Heart left ventricle (tissue), 16 donors: ENCODE results near the gene IKBIP. TPM values are rescaled to one million over a fixed set of nuclear protein-coding genes. Genes with fewer than 3 reads are reported as not detected.
"Not testable (repeated sequence)": the region's sequence is repeated elsewhere in the genome, so short reads cannot be mapped to it uniquely, and the experiment has no call there.

Experiments used
- ATAC-seq, 4 donors: fragments of 200-7000 bp; cut with Tn5 transposase; one replicate each; pipeline ENCODE4 v1.9.1; 2020 to 2022; ENCODE audit warnings: moderate library complexity in 4 of 4, mild to moderate bottlenecking in 3 of 4, moderate number of reproducible peaks in 1 of 4
- DNase-seq, 5 donors: peaks; one replicate each; pipeline ENCODE4 v3.0.0-alpha.2; 2020
- H3K27ac ChIP-seq, 12 donors: fragments of 200-600 bp; sonication (generic) in 4 of 12; one replicate each; pipeline versions ENCODE4 v1.5.0 to v1.8.0; 2016 to 2022; ENCODE audit warnings: mild to moderate bottlenecking in 2 of 12
- H3K27me3 ChIP-seq, 9 donors: fragments of 200-600 bp; sonication (generic) in 2 of 9; one replicate each; pipeline versions ENCODE4 v1.5.1 to v1.8.0; 2016 to 2022; ENCODE audit warnings: mild to moderate bottlenecking in 3 of 9
- H3K36me3 ChIP-seq, 9 donors: fragments of 200-600 bp; sonication (generic) in 2 of 9; one replicate each; pipeline versions ENCODE4 v1.5.0 to v1.8.0; 2018 to 2022; ENCODE audit warnings: mild to moderate bottlenecking in 2 of 9
- H3K4me1 ChIP-seq, 12 donors: fragments of 200-600 bp; sonication (generic) in 4 of 12; one replicate each; pipeline versions ENCODE4 v1.5.0 to v1.8.0; 2016 to 2022; ENCODE audit warnings: mild to moderate bottlenecking in 3 of 12
- H3K4me3 ChIP-seq, 12 donors: fragments of 200-600 bp; sonication (generic) in 4 of 12; one replicate each; pipeline versions ENCODE4 v1.5.0 to v1.8.0; 2017 to 2022; ENCODE audit warnings: mild to moderate bottlenecking in 9 of 12, moderate library complexity in 4 of 12
- H3K9me3 ChIP-seq, 12 donors: fragments of 200-600 bp; sonication (generic) in 4 of 12; one replicate each; pipeline versions ENCODE4 v1.5.0 to v1.8.0; 2016 to 2022; ENCODE audit warnings: mild to moderate bottlenecking in 1 of 12
- CTCF ChIP-seq, 12 donors: fragments of 200-600 bp; sonication (generic) in 4 of 12; IDR thresholded peaks; one replicate each; pipeline versions ENCODE4 v1.5.0 to v1.8.0; 2018 to 2022; ENCODE audit warnings: antibody characterized with exemption in 12 of 12, mild to moderate bottlenecking in 5 of 12
- POLR2A ChIP-seq, 2 donors: fragments of 450-650 bp; IDR thresholded peaks; one replicate each; pipeline ENCODE4 v1.6.1; 2017; ENCODE audit warnings: antibody characterized with exemption in 2 of 2, mild to moderate bottlenecking in 2 of 2, moderate library complexity in 2 of 2
- WGBS, 4 donors: extraction: QIAGEN DNeasy Blood & Tissue Kit in 2 of 4; methylation state at CpG; one replicate each; pipeline versions ENCODE4 v1.1.5 to v1.1.7; 2013 to 2018; 5-methylcytosine and 5-hydroxymethylcytosine counted together
- intact Hi-C, 10 donors: fragments of 100-400 bp; cut with DNase I; formaldehyde crosslinking; loops; one replicate each; pipeline versions ENCODE4 v1.11.1 to v1.14.2; 2022
- polyA plus RNA-seq, 2 donors: library from polyadenylated mRNA; stranded (reverse); fragments of 200-250 nt; gene quantifications; one replicate each; pipeline ENCODE4 v1.2.3, GENCODE V29; 2013
- total RNA-seq, 9 donors: library from RNA; depleted of rRNA in 2 of 9; stranded (reverse); fragments of >200 nt in 2 of 9; fragmentation: NEBNext Ultra II Directional in 3 of 9; extraction: Animal tissue kit (Norgen Biotek cat#: 25700) in 3 of 9; gene quantifications; one replicate each; pipeline versions ENCODE4 v1.1.0 to v1.2.4, GENCODE V29; 2016 to 2023
- donor health status: ischemic (EF 13 %, LVEDD 7.1; RV severe dilation, severe dysfunction).
- donor health status: healthy with polysubstance abuse.
- donor health status: DM: no; HTN: yes; CAD: no.
- donor health status: DM: no; HTN: no; CAD: no.
- donor health status: ischemic (EF 25% LVEDD 6.9; RV normal size, moderate dysfunction).
- donor health status: ischemic (EF 25% LVEDD 5.7; RV mildly dilated, moderate dysfunction).
- donor health status: healthy.
- donor health status: DM: yes; HTN: yes; CAD: no.
- donor health status: ischemic (EF 35%, LVEDD 5.7; RV mildly dilated, moderate dysfunction).
- donor health status: nonischemic (EF 11% LVEDD 7.7; RV severe dilation, severe dysfunction).
- donor health status: DM: yes; HTN: yes; CAD: no.
- donor health status: PGD.
- donor health status: ischemic (EF 29% LVEDD 5.4; RV normal size, mild dysfunction).
- donor health status: nonischemic (EF 23%, LVEDD 6.1; RV moderate dilation, normal function).

Gene IKBIP
- total and polyA plus RNA-seq, 11 donors = 3.6 to 16.5 (median 5.2) TPM

DNA sequence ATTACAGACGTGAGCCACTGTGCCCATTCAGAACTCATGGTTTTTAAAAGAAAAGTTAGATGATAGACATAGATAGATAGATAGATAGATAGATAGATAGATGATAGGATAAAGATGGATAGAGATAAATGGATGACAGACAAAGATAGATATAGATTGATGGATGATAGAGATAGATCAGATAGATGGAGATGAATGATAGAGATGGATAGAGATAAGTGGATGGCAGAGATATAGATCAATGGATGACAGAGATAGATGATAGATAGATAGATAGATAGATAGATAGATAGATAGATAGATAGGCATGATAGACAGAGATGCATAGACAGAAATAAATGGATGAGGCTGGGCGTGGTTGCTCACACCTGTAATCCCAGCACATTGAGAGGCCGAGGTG is 64.8 kb downstream of the IKBIP start:
- TF ChIP-seq CTCF (IDR thresholded peaks at IDR 0.05) (no peak), POLR2A (IDR thresholded peaks at IDR 0.05) (no peak)
- intact Hi-C loops = no loop called here
- H3K27ac ChIP-seq = no peak overlapping the region
- no peaks in the 10 kb centered on the region for H3K27me3 ChIP-seq
- WGBS, 4 donors = 91 to 97% (median 94%) methylated on average over 3 of the region's 3 CpGs
- ATAC-seq (no peak), DNase-seq (no peak)
- H3K36me3 ChIP-seq = no peaks in the 10 kb centered on the region
- no peak overlapping the region for H3K4me3 ChIP-seq
- H3K4me1 ChIP-seq = no peaks in the 10 kb centered on the region
- H3K9me3 ChIP-seq = no peaks in the 10 kb centered on the region

- H3K36me3 ChIP-seq = no peaks in the 10 kb centered on the region
- DNase-seq (no peak), ATAC-seq (no peak)
- H3K27ac ChIP-seq = no peak overlapping the region
- intact Hi-C loops = no loop called here
- no peak overlapping the region for H3K4me3 ChIP-seq
- TF ChIP-seq POLR2A (IDR thresholded peaks at IDR 0.05) (no peak), CTCF (IDR thresholded peaks at IDR 0.05) (no peak)
- no peaks in the 10 kb centered on the region for H3K27me3 ChIP-seq
- WGBS, 4 donors = 85 to 87% (median 86%) methylated on average over 5 of the region's 5 CpGs
- H3K9me3 ChIP-seq = no peaks in the 10 kb centered on the region
- no peaks in the 10 kb centered on the region for H3K4me1 ChIP-seq
Observed at GRCh38 chr12:98579347-98579746, 65.2 kb downstream of the IKBIP start.

- H3K4me3 ChIP-seq = no peak overlapping the region
- H3K27me3 ChIP-seq = no peaks in the 10 kb centered on the region
- H3K9me3 ChIP-seq = no peaks in the 10 kb centered on the region
- TF ChIP-seq CTCF (IDR thresholded peaks at IDR 0.05) (no peak), POLR2A (IDR thresholded peaks at IDR 0.05) (no peak)
- peaks cover 0 to 3% (median 0%) of the 10 kb centered on the region in 12 donors for H3K4me1 ChIP-seq
- no peak for ATAC-seq
- intact Hi-C loops = no loop called here
- H3K36me3 ChIP-seq = no peaks in the 10 kb centered on the region
- WGBS, 4 donors = 78 to 94% (median 90%) methylated on average over 2 of the region's 2 CpGs
- no peak for DNase-seq
- no peak overlapping the region for H3K27ac ChIP-seq
Observed at GRCh38 chr12:98578821-98579220, 65.8 kb downstream of the IKBIP start.

DNA sequence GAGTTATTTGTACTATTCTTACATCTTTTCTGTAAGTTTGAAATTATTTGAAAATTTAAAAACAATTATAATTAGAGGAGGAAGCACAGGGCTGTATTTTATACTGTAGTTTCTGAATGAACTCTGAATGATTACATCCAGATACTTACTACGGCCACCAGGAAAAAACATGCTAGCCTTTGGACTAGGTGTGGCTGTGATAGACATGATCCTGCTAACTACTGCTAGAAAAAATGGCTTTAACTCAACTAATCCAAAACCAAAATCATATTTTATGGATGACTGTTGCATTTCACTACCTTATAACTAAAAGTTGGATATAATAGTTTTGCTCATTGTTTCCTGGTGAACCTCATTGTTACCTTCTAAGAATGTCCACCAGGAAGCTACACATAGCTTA is 66.2 kb downstream of the IKBIP start:
- TF ChIP-seq POLR2A (IDR thresholded peaks at IDR 0.05) = no peak
- no peak for TF ChIP-seq CTCF (IDR thresholded peaks at IDR 0.05)
- 87 to 92% (median 89%) methylated on average over 1 of the region's 1 CpG for WGBS, 4 donors
- H3K4me3 ChIP-seq = no peak overlapping the region
- ATAC-seq (no peak), DNase-seq (no peak)
- no peaks in the 10 kb centered on the region for H3K27me3 ChIP-seq
- no peaks in the 10 kb centered on the region for H3K9me3 ChIP-seq
- intact Hi-C loops = no loop called here
- H3K27ac ChIP-seq = no peak overlapping the region
- no peaks in the 10 kb centered on the region for H3K36me3 ChIP-seq
- peaks cover 0 to 3% (median 0%) of the 10 kb centered on the region in 12 donors for H3K4me1 ChIP-seq

- intact Hi-C loops, H3K36me3 ChIP-seq, H3K4me3 ChIP-seq, H3K9me3 ChIP-seq, H3K27me3 ChIP-seq, H3K27ac ChIP-seq, H3K4me1 ChIP-seq, DNase-seq, ATAC-seq: not testable (repeated sequence)
- WGBS, 4 donors = 95 to 100% (median 99%) methylated on average over 2 of the region's 2 CpGs
Observed at GRCh38 chr12:98576795-98577194, 67.8 kb downstream of the IKBIP start.
